HFFc6 (cell line): ENCODE results near the gene TSC22D2. TPM values are rescaled to one million over a fixed set of nuclear protein-coding genes. Genes with fewer than 3 reads are reported as not detected.

Source experiments
- DNase-seq: peaks from one replicate; pipeline ENCODE4 v3.0.0-alpha.2; 2018
- H3K27ac Mint-ChIP-seq: 2 replicates; pipeline ENCODE4 v1.8.0; 2020; ENCODE audit warnings: mild to moderate bottlenecking, mixed read lengths
- H3K27me3 Mint-ChIP-seq: 2 replicates; pipeline ENCODE4 v1.8.0; 2021; ENCODE audit warnings: mild to moderate bottlenecking, moderate library complexity, mixed read lengths; ENCODE audit not compliant: insufficient read depth
- H3K36me3 Mint-ChIP-seq: 2 replicates; pipeline ENCODE4 v1.8.0; 2021; ENCODE audit warnings: low read depth, mixed read lengths
- H3K4me1 Mint-ChIP-seq: 2 replicates; pipeline ENCODE4 v1.8.0; 2020; ENCODE audit warnings: low read depth, mixed read lengths
- H3K4me3 Mint-ChIP-seq: 2 replicates; pipeline ENCODE4 v1.8.0; 2020; ENCODE audit warnings: mild to moderate bottlenecking, moderate library complexity, mixed read lengths
- H3K9me3 Mint-ChIP-seq: 2 replicates; pipeline ENCODE4 v1.8.0; 2020; ENCODE audit warnings: mild to moderate bottlenecking, mixed read lengths
- CTCF ChIP-seq: fragments of 200-600 bp; sonication (generic); IDR thresholded peaks from 2 replicates; pipeline ENCODE4 v1.5.0; 2021; ENCODE audit warnings: antibody characterized with exemption, mild to moderate bottlenecking
- total RNA-seq, 6 experiments: library from RNA; stranded (reverse); fragmentation: NEBNext Ultra II Directional; extraction: Animal tissue kit (Norgen Biotek cat#: 25700); gene quantifications; 2 replicates in 1 of 6; 3 replicates in 5 of 6; pipeline ENCODE4 v1.2.3, GENCODE V29; 2021

TSC22D2 gene
- total RNA-seq, 6 experiments from 2014 or later: 56.8 to 81.2 (median 63.0) TPM

GRCh38 chr3:150365132-150365604 is 42.9 kb upstream of the TSC22D2 start:
- H3K4me3 Mint-ChIP-seq: no peak overlapping the region
- H3K27me3 Mint-ChIP-seq: no peaks in the 10 kb centered on the region
- H3K27ac Mint-ChIP-seq: peak overlapping the region; percentile 72
- no peak for TF ChIP-seq CTCF
- DNase-seq: peak; percentile 78
- H3K4me1 Mint-ChIP-seq: peaks cover 42% of the 10 kb centered on the region
- no peaks in the 10 kb centered on the region for H3K9me3 Mint-ChIP-seq
- H3K36me3 Mint-ChIP-seq: no peaks in the 10 kb centered on the region

GRCh38 chr3:150367757-150368156 is 40.3 kb upstream of the TSC22D2 start:
- TF ChIP-seq CTCF: no peak
- no peak overlapping the region for H3K4me3 Mint-ChIP-seq
- H3K9me3 Mint-ChIP-seq: no peaks in the 10 kb centered on the region
- H3K4me1 Mint-ChIP-seq: peaks cover 66% of the 10 kb centered on the region
- no peak for DNase-seq
- H3K27me3 Mint-ChIP-seq: no peaks in the 10 kb centered on the region
- no peaks in the 10 kb centered on the region; the same call in 1 of the 2 replicates for H3K36me3 Mint-ChIP-seq
- peak overlapping the region; percentile 46; the same call in 1 of the 2 replicates for H3K27ac Mint-ChIP-seq

- peak; percentile 96 for DNase-seq
- Mint-ChIP-seq H3K27ac (peak overlapping the region; percentile 94), H3K4me3 (peak overlapping the region; percentile 91), H3K27me3 (no peaks in the 10 kb centered on the region), H3K36me3 (peaks cover 8% of the 10 kb centered on the region), H3K9me3 (no peaks in the 10 kb centered on the region), H3K4me1 (peaks cover 77% of the 10 kb centered on the region)
- peak; percentile 31; the same call in 1 of the 2 replicates for TF ChIP-seq CTCF
These were observed 37.9 kb upstream of the TSC22D2 start for GRCh38 chr3:150370122-150370602.

- Mint-ChIP-seq H3K27me3 (no peaks in the 10 kb centered on the region), H3K4me3 (peak overlapping the region; percentile 91), H3K27ac (peak overlapping the region; percentile 94), H3K36me3 (peaks cover 8% of the 10 kb centered on the region), H3K4me1 (peaks cover 77% of the 10 kb centered on the region), H3K9me3 (no peaks in the 10 kb centered on the region)
- TF ChIP-seq CTCF: no peak
- DNase-seq: no peak
These were observed 37.1 kb upstream of the TSC22D2 start for GRCh38 chr3:150370999-150371398.

- Mint-ChIP-seq H3K36me3 (peaks cover 8% of the 10 kb centered on the region), H3K4me1 (peaks cover 83% of the 10 kb centered on the region), H3K27me3 (no peaks in the 10 kb centered on the region), H3K9me3 (no peaks in the 10 kb centered on the region), H3K4me3 (peak overlapping the region; percentile 91), H3K27ac (peak overlapping the region; percentile 94)
- no peak for TF ChIP-seq CTCF
- DNase-seq: peak; percentile 99
These were observed 36.3 kb upstream of the TSC22D2 start for GRCh38 chr3:150371741-150372254.
